ENCODE measurements around the gene TMEM59L.

TMEM59L gene

DNA sequence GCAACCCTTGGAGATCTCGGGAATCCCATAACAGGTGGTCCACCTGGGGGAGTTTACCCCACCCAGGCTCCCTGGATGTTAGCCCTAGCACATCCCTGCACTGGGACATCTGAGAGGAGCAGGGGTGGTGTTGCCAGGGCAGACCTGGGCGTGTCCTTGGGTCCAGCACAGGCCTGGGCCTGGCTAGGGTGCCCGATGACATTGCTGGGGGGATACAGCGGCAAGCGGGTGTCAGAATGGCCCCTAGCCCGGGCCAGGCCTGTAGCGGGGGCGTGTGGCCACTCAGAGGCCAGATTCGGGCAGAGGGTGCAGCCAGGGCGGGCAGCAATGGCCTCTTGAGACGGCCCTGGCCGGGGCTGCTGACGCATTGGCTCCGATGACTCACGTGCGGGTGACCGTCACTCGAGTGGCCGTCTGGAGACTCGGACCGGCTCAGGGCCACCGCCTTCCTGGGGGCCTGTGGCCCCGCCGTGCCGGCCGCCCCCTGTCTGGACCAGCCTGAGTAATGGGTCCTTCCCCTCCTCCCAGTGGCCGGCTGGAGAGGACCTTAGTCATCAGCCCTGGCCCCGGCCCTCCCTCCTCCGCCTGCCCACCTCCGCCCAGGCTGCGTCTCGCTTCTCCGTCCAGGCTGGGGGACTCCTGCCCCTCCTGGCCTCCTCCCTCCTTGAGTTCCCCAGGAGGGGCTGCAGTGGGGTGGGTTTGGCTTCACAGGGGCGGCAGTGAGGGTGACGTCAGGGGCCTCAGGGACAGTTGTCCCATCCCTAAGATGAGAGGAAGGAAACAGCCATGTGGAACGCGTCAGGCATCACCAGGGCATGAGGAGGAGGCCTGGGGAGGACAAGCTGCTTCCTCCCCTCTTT lies 47.6 kb downstream of the TMEM59L start:
- DNase-seq: no peak

GRCh38 chr19:18660939-18661670 lies 48.4 kb downstream of the TMEM59L start:
- DNase-seq: no peak

DNA sequence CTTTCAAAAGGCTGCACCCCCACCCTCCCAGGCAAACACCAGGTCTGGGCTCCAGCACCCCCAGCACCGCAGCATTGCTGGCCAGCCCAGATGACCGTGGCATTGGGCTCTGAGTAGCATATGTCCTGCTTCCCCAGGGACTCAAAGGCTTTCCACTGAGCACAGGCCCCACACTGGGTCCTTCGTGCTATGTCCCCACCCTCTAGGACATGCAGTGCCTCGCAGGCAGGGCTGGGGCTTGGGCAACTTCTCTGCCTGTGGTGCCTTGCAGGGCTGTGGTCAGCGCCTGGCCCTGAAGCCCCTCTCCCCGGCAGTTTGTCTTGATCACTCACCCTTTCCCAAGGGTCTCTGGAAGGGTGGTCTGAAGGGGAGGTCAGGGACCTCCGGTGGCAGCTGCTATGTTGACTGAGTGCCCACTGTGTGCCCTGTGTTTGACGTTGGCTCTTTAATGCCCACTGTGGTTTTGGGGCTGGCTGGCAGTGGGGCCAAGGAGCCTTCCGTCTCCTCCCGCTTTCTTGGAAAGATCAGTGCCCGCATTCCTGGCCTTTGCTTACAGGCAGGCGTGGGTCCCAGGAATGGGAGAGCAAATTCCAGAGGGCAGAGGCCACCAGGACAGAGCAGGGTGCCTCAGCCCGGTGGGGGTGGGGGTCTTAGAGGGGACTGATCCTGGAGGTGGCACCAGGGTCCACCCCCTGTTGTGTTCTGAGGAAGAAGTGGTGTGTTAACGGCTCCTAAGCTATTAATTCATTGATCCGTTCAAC lies 50.5 kb downstream of the TMEM59L start:
- no peak for DNase-seq

DNA sequence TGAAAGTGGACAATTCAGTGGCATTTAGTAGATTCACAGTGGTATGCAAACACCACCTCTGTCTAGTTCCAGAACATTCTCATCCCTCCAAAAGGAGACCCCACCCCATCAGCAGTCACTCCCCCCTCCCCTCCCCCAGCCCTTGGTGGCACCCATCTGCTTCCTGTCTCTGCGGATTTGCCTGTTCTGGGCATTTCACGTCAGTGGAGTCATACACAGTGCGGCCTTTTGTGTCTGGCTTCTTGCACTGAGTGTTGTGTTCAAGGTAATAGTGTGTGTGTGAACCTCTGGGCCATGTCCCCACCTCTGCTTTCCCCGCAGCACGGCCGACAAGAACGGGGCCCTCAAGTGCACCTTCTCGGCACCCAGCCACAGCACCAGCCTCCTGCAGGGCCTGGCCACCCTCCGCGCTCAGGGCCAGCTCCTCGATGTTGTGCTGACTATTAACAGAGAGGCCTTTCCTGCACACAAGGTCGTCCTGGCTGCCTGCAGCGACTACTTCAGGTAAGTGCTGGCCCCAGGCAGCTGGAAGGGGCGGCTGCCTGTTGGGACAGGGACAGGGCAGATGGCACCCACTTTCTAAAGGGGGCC lies 51.4 kb downstream of the TMEM59L start:
- DNase-seq: no peak

- no peak for DNase-seq
These were observed 53.1 kb downstream of the TMEM59L start for GRCh38 chr19:18665771-18666202.

- no peak for DNase-seq
These were observed 53.6 kb downstream of the TMEM59L start for GRCh38 chr19:18666317-18666716.

- DNase-seq: no peak
These were observed 54.1 kb downstream of the TMEM59L start for GRCh38 chr19:18666784-18667183.

DNA sequence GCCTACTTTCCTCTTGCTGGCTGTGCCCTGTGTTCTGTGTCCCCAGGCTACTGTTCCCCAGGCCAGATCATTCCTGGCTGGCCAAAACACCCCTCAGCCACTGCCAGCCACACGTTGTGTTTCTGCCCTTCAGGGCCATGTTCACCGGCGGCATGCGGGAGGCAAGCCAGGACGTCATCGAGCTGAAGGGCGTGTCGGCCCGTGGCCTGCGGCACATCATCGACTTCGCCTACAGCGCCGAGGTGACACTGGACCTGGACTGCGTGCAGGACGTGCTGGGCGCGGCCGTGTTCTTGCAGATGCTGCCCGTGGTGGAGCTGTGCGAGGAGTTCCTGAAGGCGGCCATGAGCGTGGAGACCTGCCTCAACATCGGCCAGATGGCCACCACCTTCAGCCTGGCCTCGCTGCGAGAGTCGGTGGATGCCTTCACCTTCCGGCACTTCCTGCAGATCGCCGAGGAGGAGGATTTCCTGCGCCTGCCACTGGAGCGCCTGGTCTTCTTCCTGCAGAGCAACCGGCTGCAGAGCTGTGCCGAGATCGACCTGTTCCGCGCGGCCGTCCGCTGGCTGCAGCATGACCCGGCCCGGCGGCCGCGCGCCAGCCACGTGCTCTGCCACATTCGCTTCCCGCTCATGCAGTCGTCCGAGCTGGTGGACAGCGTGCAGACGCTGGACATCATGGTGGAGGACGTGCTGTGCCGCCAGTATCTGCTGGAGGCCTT lies 55.0 kb downstream of the TMEM59L start:
- DNase-seq: no peak

DNA sequence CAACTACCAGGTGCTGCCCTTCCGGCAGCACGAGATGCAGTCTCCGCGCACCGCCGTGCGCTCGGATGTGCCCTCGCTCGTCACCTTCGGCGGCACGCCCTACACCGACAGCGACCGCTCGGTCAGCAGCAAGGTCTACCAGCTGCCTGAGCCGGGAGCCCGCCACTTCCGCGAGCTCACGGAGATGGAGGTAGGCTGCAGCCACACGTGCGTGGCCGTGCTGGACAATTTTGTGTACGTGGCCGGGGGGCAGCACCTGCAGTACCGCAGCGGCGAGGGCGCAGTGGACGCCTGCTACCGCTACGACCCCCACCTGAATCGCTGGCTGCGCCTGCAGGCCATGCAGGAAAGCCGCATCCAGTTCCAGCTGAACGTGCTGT lies 55.6 kb downstream of the TMEM59L start:
- no peak for DNase-seq

GRCh38 chr19:18668744-18669523 lies 56.3 kb downstream of the TMEM59L start:
- DNase-seq: no peak

DNA sequence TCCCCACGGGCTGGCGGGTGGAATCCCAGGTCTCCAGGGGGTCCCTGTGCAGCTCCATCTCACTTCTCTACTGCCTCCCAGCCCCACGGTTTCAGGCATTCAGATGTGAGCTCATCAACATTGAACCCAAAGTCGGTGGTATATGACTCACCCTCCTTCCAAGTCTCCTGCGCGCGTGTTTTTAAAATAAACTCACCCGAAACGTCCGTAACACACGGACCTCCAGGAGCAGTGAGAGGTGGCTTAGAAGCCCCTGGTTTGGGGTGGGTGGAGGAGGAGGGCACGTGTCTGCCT lies 56.8 kb downstream of the TMEM59L start:
- no peak for DNase-seq

- DNase-seq: no peak
These were observed 57.2 kb downstream of the TMEM59L start for GRCh38 chr19:18669883-18670282.

DNA sequence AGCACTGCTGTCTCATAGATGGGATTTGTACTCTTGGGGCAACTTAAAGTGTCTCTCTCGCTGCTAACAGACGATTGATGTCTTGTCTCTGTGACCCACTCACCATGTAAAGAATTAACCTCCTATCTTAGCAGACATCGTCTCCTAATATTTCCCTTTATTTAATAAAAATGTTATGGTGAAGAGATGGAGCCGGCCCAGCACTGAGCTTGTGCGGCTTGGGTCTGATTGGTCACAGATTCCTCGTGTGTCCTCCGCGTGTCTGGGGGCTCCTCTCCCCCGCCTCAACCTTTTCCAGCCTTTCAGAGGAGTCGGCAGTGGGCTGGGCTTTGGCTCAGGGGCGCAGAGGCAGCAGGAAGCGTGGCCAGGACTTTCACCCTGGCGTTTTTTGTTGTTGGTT lies 57.6 kb downstream of the TMEM59L start:
- DNase-seq: no peak

All from CD4-positive, alpha-beta T cell treated with Interleukin-15 for 1 hour (primary cell).